CD8-positive, alpha-beta memory T cell (primary cell): ENCODE results near the gene CCDC136. TPM values are rescaled to one million over a fixed set of nuclear protein-coding genes. Genes with fewer than 3 reads are reported as not detected.
A peak's percentile ranks its signal among the peaks of the same experiment; 100 is the strongest.

Experiments
- CTCF ChIA-PET: fragments of 350-600 bp; sonication (Branson Sonifier 250); formaldehyde crosslinking; loops from one replicate; lab custom pipeline; 2021; ENCODE audit warnings: antibody characterized with exemption; lab: Charles Lee
- POLR2A ChIA-PET: fragments of 350-600 bp; sonication (Branson Sonifier 250); formaldehyde crosslinking; loops from one replicate; lab custom pipeline; 2021; ENCODE audit warnings: antibody characterized with exemption; lab: Charles Lee
- DNase-seq, 5 donors: peaks; one replicate each; pipeline versions ENCODE4 v3.0.0 to v3.0.0-alpha.2; 2020 to 2022; ENCODE audit warnings: mixed read lengths in 1 of 5
- H3K27ac ChIP-seq: one replicate; pipeline ENCODE4 v1.7.0; 2013; ENCODE audit warnings: low read depth, mild to moderate bottlenecking, low read length, moderate library complexity
- H3K27me3 ChIP-seq: 2 replicates; pipeline ENCODE4 v1.7.0; 2013; ENCODE audit warnings: low read length, mild to moderate bottlenecking; ENCODE audit not compliant: insufficient read depth, poor library complexity, severe bottlenecking
- H3K36me3 ChIP-seq: 2 replicates; pipeline ENCODE4 v1.7.0; 2013; ENCODE audit warnings: mild to moderate bottlenecking, low read length, moderate library complexity; ENCODE audit not compliant: insufficient read depth
- H3K4me1 ChIP-seq: 2 replicates; pipeline ENCODE4 v1.7.0; 2013; ENCODE audit warnings: mild to moderate bottlenecking, low read length, moderate library complexity; ENCODE audit not compliant: insufficient read depth
- H3K4me3 ChIP-seq: 2 replicates; pipeline ENCODE4 v1.7.0; 2013; ENCODE audit warnings: mild to moderate bottlenecking, low read length
- H3K9me3 ChIP-seq: 2 replicates; pipeline ENCODE4 v1.7.0; 2013; ENCODE audit warnings: mild to moderate bottlenecking, low read length
- H3K27ac Mint-ChIP-seq, 8 donors: one replicate each; pipeline ENCODE4 v1.8.0; 2020 to 2021; ENCODE audit warnings: mixed read lengths in 8 of 8, mild to moderate bottlenecking in 6 of 8, inconsistent platforms in 3 of 8, moderate library complexity in 3 of 8
- H3K27me3 Mint-ChIP-seq, 2 donors: one replicate each; pipeline ENCODE4 v1.8.0; 2020 to 2021; ENCODE audit warnings: mixed read lengths in 2 of 2, mild to moderate bottlenecking in 1 of 2, moderate library complexity in 1 of 2
- H3K36me3 Mint-ChIP-seq, 3 donors: one replicate each; pipeline ENCODE4 v1.8.0; 2020 to 2021; ENCODE audit warnings: mixed read lengths in 3 of 3, inconsistent platforms in 1 of 3, mild to moderate bottlenecking in 1 of 3
- H3K4me1 Mint-ChIP-seq, 3 donors: one replicate each; pipeline ENCODE4 v1.8.0; 2020 to 2021; ENCODE audit warnings: mixed read lengths in 3 of 3, inconsistent platforms in 1 of 3, mild to moderate bottlenecking in 1 of 3
- H3K4me3 Mint-ChIP-seq, 7 donors: one replicate each; pipeline ENCODE4 v1.8.0; 2020 to 2021; ENCODE audit warnings: mixed read lengths in 7 of 7, mild to moderate bottlenecking in 6 of 7, moderate library complexity in 4 of 7, inconsistent platforms in 2 of 7
- H3K9me3 Mint-ChIP-seq, 5 donors: one replicate each; pipeline ENCODE4 v1.8.0; 2020 to 2022; ENCODE audit warnings: mixed read lengths in 5 of 5, mild to moderate bottlenecking in 3 of 5, moderate library complexity in 2 of 5, inconsistent platforms in 1 of 5
- polyA plus RNA-seq: library from polyadenylated mRNA; unstranded; fragments of 300-500 nt; fragmentation: Illumina TruSeq; gene quantifications from one replicate; pipeline ENCODE4 v1.2.3, GENCODE V29; 2021
- total RNA-seq, 2 experiments: library from RNA; stranded (reverse); gene quantifications; one replicate each; pipeline ENCODE4 v1.2.3, GENCODE V29; 2021

The CCDC136 gene
- total and polyA plus RNA-seq, 3 experiments from 2014 or later: 2.6 to 9.0 (median 8.7) TPM

DNA sequence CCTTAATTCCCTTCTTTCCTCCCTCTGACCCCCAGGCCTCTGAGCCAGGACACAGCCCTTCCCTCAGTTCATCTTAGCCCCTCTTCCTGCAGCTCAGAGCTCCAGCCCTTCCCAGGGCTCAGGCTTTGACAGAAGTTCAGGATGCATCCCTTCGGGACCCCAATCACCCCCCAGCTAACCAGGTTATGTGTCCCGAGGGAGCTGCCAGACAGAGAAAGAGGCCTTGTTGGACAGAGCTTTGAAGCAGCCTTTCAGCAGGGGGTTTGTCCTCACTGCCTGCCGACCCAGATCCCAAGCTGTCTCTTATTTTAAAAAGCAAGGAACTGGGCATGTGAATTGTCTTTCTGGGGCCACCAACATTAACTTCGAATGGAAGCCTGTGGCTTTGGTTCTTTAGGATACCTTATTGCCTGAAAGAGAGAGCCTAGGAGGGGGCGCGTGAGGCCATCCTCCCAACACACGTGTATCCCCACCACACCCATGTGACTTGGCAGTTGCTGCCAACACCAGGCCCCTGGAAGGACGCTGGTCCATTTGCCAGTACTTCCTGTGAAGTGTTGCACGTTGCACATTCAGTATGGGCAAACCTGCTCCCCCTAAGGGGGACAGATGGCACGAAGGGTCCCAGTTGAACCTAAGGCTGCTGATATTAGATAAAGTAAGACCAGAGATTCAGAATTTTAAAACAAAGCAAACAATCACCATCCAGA is 858 bp downstream of the CCDC136 start:
- Histone ChIP-seq H3K27ac (peak overlapping the region; percentile 51), H3K27me3 (no peaks in the 10 kb centered on the region), H3K36me3 (no peaks in the 10 kb centered on the region), H3K4me1 (peaks cover 8% of the 10 kb centered on the region), H3K9me3 (no peaks in the 10 kb centered on the region), H3K4me3 (no peak overlapping the region)
- Mint-ChIP-seq H3K4me3 (peak overlapping the region; percentile 42 to 96 (median 67)), H3K27me3 (no peaks in the 10 kb centered on the region), H3K27ac (peak overlapping the region in 3 of 8 donors; percentile 9 to 86 (median 42)), H3K4me1 (peaks cover 4 to 21% (median 13%) of the 10 kb centered on the region in 3 donors), H3K36me3 (peaks cover 0 to 9% (median 0%) of the 10 kb centered on the region in 3 donors), H3K9me3 (no peaks in the 10 kb centered on the region)
- DNase-seq: no peak
- ChIA-PET POLR2A (no interaction called here), CTCF (no interaction called here)

DNA sequence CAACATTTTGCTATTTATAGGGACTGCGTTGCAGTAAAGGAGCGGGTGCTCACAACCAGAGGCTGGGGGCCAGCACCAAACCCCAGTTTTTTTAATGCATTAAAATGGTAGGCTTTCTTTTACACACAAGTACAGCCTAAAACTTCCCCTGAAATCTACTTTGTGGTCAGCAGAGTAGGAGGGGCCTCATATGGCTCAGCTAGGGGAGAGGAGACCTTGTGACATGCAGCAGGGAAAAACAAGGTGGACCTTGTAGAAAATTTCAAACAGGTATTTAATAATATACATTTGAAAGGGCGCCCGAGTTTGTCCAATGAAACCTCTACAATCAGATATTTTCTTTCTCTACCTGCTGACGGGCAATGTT is 1.4 kb downstream of the CCDC136 start:
- Mint-ChIP-seq H3K36me3 (peaks cover 0 to 9% (median 0%) of the 10 kb centered on the region in 3 donors), H3K27ac (peak overlapping the region in 3 of 8 donors; percentile 18 to 77 (median 47)), H3K9me3 (no peaks in the 10 kb centered on the region), H3K27me3 (no peaks in the 10 kb centered on the region), H3K4me1 (peaks cover 4 to 20% (median 13%) of the 10 kb centered on the region in 3 donors), H3K4me3 (peak overlapping the region in 6 of 7 donors; percentile 17 to 95 (median 66))
- CTCF ChIA-PET: no interaction called here
- Histone ChIP-seq H3K4me1 (peaks cover 8% of the 10 kb centered on the region), H3K36me3 (no peaks in the 10 kb centered on the region), H3K4me3 (no peak overlapping the region), H3K27ac (peak overlapping the region; percentile 31), H3K9me3 (no peaks in the 10 kb centered on the region), H3K27me3 (no peaks in the 10 kb centered on the region)
- POLR2A ChIA-PET: no interaction called here
- DNase-seq: no peak

DNA sequence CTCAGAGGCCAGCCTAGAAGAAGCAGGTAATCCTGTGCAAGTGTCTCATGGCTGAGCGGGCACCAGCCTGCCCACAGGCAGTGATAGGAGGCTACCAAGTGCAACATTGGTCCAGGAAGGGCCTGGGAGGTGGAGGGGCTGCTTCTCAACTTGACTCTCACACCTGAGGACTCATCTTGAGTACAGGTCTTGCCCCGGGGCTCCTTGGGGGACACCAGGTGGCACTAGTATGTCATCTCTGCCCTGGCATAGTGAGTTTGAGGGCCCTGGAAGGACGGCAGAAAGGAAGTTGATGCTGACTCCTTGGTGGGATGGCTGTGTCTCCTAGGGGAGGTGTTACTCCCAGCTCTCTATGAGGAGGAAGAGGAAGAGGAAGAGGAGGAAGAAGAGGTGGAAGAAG is 2.3 kb downstream of the CCDC136 start:
- peaks cover 0 to 9% (median 0%) of the 10 kb centered on the region in 3 donors for H3K36me3 Mint-ChIP-seq
- H3K4me1 Mint-ChIP-seq: peaks cover 4 to 20% (median 13%) of the 10 kb centered on the region in 3 donors
- H3K4me3 Mint-ChIP-seq: peak overlapping the region in 3 of 7 donors; percentile 7 to 63 (median 46)
- H3K36me3 ChIP-seq: no peaks in the 10 kb centered on the region
- POLR2A ChIA-PET: no interaction called here
- DNase-seq: peak in 1 of 5 donors; percentile 27
- H3K9me3 ChIP-seq: no peaks in the 10 kb centered on the region
- H3K9me3 Mint-ChIP-seq: no peaks in the 10 kb centered on the region
- no peak overlapping the region for H3K27ac ChIP-seq
- peaks cover 8% of the 10 kb centered on the region for H3K4me1 ChIP-seq
- no peaks in the 10 kb centered on the region for H3K27me3 ChIP-seq
- H3K27ac Mint-ChIP-seq: peak overlapping the region in 3 of 8 donors; percentile 18 to 83 (median 31)
- no peak overlapping the region for H3K4me3 ChIP-seq
- H3K27me3 Mint-ChIP-seq: no peaks in the 10 kb centered on the region
- CTCF ChIA-PET: no interaction called here

DNA sequence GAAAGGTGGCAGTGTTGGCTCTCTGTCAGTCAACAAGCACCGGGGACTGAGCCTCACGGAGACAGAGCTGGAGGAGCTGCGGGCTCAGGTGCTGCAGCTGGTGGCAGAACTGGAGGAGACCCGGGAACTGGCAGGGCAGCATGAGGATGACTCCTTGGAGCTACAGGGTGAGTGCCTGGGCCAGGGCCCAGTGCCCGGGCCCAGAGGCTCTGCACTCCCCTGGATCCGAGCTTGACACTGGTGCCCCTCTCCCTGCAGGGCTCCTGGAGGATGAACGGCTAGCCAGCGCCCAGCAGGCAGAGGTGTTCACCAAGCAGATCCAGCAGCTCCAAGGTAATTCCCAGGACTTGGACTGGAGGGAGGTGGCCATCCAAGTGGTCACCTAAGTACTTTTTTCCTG is 2.7 kb downstream of the CCDC136 start:
- H3K36me3 Mint-ChIP-seq: peaks cover 0 to 9% (median 0%) of the 10 kb centered on the region in 3 donors
- Histone ChIP-seq H3K27ac (no peak overlapping the region), H3K36me3 (no peaks in the 10 kb centered on the region), H3K9me3 (no peaks in the 10 kb centered on the region), H3K4me3 (no peak overlapping the region), H3K27me3 (no peaks in the 10 kb centered on the region), H3K4me1 (peaks cover 8% of the 10 kb centered on the region)
- H3K27ac Mint-ChIP-seq: no peak overlapping the region
- no peak for DNase-seq
- no peaks in the 10 kb centered on the region for H3K27me3 Mint-ChIP-seq
- ChIA-PET CTCF (no interaction called here), POLR2A (no interaction called here)
- H3K4me1 Mint-ChIP-seq: peaks cover 4 to 20% (median 13%) of the 10 kb centered on the region in 3 donors
- peak overlapping the region in 2 of 7 donors; percentile 46 to 82 for H3K4me3 Mint-ChIP-seq
- H3K9me3 Mint-ChIP-seq: no peaks in the 10 kb centered on the region

DNA sequence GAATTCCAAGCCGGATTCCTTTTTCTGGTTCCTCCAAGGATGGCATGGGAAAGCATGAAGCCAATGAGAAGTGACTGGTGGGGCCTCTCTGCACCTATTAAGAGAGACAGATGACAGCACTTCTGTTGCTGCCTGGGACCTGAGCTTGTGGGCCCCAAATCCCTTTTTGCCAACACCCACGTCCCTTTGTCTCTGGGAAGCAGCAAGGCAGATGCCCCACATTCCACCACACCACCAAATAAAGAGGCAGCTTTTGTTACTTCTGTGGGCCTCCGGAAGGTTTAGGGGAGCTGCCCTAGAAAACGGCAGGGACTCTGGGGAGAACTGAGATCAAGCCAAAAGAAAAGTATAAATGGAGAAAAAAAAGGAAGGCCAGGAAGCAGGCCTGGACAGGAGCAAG is 3.4 kb downstream of the CCDC136 start:
- H3K27ac ChIP-seq: no peak overlapping the region
- H3K4me3 ChIP-seq: no peak overlapping the region
- DNase-seq: no peak
- H3K9me3 ChIP-seq: no peaks in the 10 kb centered on the region
- peaks cover 0 to 9% (median 0%) of the 10 kb centered on the region in 3 donors for H3K36me3 Mint-ChIP-seq
- no peaks in the 10 kb centered on the region for H3K9me3 Mint-ChIP-seq
- H3K4me1 Mint-ChIP-seq: peaks cover 4 to 14% (median 10%) of the 10 kb centered on the region in 3 donors
- no peaks in the 10 kb centered on the region for H3K27me3 Mint-ChIP-seq
- peak overlapping the region in 1 of 7 donors; percentile 82 for H3K4me3 Mint-ChIP-seq
- ChIA-PET CTCF (interaction anchor here (0.6 to 1.3 kb wide), 2 partner anchors 75 to 88 kb away, joined by 3 read pairs; no protein-coding TSS in a partner anchor), POLR2A (no interaction called here)
- H3K27me3 ChIP-seq: no peaks in the 10 kb centered on the region
- no peaks in the 10 kb centered on the region for H3K36me3 ChIP-seq
- H3K27ac Mint-ChIP-seq: peak overlapping the region in 1 of 8 donors; percentile 23
- peaks cover 8% of the 10 kb centered on the region for H3K4me1 ChIP-seq

DNA sequence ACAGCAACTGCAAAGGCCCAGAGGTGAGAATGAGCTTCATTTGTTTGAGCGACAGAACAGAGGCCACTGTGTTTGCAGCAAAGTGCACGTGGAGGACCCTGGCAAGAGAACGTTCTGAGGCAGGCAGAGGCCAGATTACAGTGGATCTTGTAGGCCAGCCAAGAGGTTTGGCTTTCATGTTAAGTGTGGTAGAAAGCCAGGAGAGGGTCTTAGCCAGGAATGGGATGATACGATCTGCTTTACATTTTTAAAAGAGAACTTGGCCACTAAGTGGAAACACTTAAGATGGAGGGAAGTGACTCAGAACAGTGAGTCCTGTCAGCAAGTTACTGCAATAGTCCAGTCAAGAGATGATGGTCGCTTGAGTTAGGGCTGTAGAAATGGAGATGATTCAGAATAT is 4.6 kb downstream of the CCDC136 start:
- Histone ChIP-seq H3K4me3 (no peak overlapping the region), H3K27me3 (no peaks in the 10 kb centered on the region), H3K4me1 (peaks cover 8% of the 10 kb centered on the region), H3K27ac (no peak overlapping the region), H3K9me3 (no peaks in the 10 kb centered on the region), H3K36me3 (no peaks in the 10 kb centered on the region)
- Mint-ChIP-seq H3K27ac (no peak overlapping the region), H3K36me3 (peaks cover 4 to 14% (median 4%) of the 10 kb centered on the region in 3 donors), H3K9me3 (no peaks in the 10 kb centered on the region), H3K4me3 (no peak overlapping the region), H3K4me1 (peaks cover 0 to 9% (median 6%) of the 10 kb centered on the region in 3 donors), H3K27me3 (no peaks in the 10 kb centered on the region)
- POLR2A ChIA-PET: interaction anchor here (0.7 kb wide), 1 partner anchor 10 kb away, joined by 3 read pairs; no protein-coding TSS in a partner anchor
- DNase-seq: no peak
- CTCF ChIA-PET: interaction anchor here (1.3 kb wide), 1 partner anchor 87 kb away, joined by 3 read pairs; no protein-coding TSS in a partner anchor

DNA sequence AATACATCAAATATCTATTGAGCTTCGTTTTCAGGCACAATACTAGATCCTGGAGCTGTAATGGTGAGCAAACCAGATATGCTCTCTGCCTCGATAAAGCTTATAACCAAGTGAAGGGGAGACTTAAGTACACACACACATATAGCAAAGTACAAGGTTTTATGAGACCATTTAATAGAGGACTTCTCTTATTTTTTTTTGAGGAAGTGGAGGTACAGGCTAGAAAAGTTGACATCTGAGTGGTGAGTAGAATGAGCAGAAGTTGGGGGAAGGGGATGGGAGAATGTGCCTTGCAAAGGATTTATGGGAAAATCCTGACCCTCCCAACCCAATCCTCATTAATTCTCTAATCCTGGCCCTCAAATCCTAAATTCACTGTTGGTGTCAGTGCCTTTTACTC is 7.7 kb downstream of the CCDC136 start:
- Mint-ChIP-seq H3K36me3 (peaks cover 5 to 13% (median 9%) of the 10 kb centered on the region in 3 donors), H3K9me3 (no peaks in the 10 kb centered on the region), H3K4me3 (no peak overlapping the region), H3K4me1 (no peaks in the 10 kb centered on the region), H3K27ac (no peak overlapping the region), H3K27me3 (no peaks in the 10 kb centered on the region)
- Histone ChIP-seq H3K4me1 (no peaks in the 10 kb centered on the region), H3K9me3 (no peaks in the 10 kb centered on the region), H3K27ac (no peak overlapping the region), H3K4me3 (no peak overlapping the region), H3K27me3 (no peaks in the 10 kb centered on the region), H3K36me3 (no peaks in the 10 kb centered on the region)
- POLR2A ChIA-PET: no interaction called here
- DNase-seq: no peak
- CTCF ChIA-PET: no interaction called here

DNA sequence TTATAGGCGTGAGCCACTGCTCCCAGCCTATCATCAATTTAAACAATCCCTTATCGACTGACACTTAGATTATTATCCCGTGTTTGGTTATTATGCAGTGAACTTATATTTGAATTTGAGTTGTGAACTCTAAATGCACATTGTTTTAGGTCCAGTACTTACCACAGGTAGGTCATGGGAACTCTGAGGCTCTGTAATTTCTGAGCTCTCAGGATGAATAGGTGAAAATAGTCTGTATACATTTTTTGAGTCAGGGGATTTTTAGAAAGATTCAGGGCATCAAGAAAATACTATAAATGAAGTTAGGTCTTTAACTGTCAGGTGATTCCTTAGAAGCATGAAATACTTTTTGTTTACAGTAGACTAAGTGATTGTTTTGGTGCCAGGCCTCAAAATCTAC is 8.8 kb downstream of the CCDC136 start:
- Mint-ChIP-seq H3K4me3 (no peak overlapping the region), H3K9me3 (no peaks in the 10 kb centered on the region), H3K27ac (no peak overlapping the region), H3K36me3 (peaks cover 5 to 17% (median 13%) of the 10 kb centered on the region in 3 donors), H3K4me1 (no peaks in the 10 kb centered on the region), H3K27me3 (no peaks in the 10 kb centered on the region)
- Histone ChIP-seq H3K27me3 (no peaks in the 10 kb centered on the region), H3K9me3 (no peaks in the 10 kb centered on the region), H3K36me3 (no peaks in the 10 kb centered on the region), H3K4me1 (no peaks in the 10 kb centered on the region), H3K27ac (no peak overlapping the region), H3K4me3 (no peak overlapping the region)
- no peak for DNase-seq
- ChIA-PET POLR2A (no interaction called here), CTCF (no interaction called here)
